Measurements from ENCODE around the gene RIN1.

Gene RIN1

GRCh38 chr11:66284526-66285078 lies 51.6 kb downstream of the RIN1 start:
- DNase-seq (ENCODE audit: low read depth in 4 of 4, low spot score in 1 of 4): no peak

- no peak for DNase-seq (ENCODE audit: low read depth in 4 of 4, low spot score in 1 of 4)
These were observed 52.7 kb downstream of the RIN1 start for GRCh38 chr11:66283461-66284105.

DNA sequence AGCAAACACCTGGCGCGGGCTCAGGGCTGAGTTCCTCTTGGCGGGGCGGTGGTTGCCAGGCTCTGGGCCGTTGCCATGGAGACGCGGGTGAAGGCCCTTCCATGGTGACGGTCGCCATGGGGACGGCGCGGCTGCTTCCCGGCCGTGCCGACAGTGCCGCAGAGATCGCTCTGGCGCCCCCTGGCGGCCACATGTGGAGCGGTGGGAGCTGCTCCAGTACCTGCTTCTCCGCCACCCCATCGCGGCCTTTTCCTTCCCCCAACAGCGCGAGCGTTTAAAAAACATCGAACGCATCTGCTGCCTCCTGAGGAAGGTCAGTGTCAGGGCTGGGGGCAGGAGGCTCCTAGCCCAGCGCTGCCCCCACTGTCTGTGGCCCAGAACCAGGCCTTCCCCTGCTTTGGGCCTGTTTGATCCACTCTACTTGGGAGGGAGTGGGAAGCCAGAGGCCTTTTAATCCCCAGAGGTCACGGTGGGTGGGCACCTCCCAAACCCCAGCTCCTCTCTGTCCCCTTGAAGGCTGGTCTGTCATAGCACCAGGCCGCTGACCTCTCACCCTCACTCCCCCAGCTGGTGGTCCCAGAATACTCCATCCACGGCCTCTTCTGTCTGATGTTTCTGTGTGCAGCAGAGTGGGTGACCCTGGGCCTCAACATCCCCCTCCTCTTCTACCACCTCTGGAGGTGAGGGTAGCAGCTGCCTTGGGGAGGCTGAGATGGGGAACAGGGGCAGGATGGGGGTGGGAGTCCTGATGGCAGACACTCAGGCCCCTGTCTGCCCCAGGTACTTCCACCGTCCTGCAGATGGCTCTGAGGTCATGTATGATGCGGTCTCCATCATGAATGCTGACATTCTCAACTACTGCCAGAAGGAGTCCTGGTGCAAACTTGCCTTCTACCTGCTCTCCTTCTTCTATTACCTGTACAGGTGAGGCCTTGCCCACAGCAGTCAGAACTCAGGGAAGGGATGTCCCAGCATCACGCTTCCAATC lies 53.5 kb downstream of the RIN1 start:
- DNase-seq (ENCODE audit: low read depth in 4 of 4, low spot score in 1 of 4): peak; percentile 97 to 99 (median 98)
